GM18867 (cell line): ENCODE results near the gene AHR.

Experiments
- ATAC-seq: cut with Tn5 transposase; IDR thresholded peaks from one replicate; pipeline ENCODE4 v1.9.1; 2021; ENCODE audit warnings: mild to moderate bottlenecking, moderate library complexity; ENCODE audit not compliant: unreplicated experiment

Gene AHR

GRCh38 chr7:17298102-17298839 lies at the start of gene AHR:
Gene AHR (plus strand): TSS chr7:17298652. CDS start chr7:17299265, 613 bp downstream.
- ATAC-seq = peak; percentile 56

GRCh38 chr7:17253885-17254284 lies 44.6 kb upstream of the AHR start:
- ATAC-seq = no peak

GRCh38 chr7:17255926-17256325 lies 42.5 kb upstream of the AHR start:
- no peak for ATAC-seq

- no peak for ATAC-seq
These were observed 42.1 kb upstream of the AHR start for GRCh38 chr7:17256375-17256774.

DNA sequence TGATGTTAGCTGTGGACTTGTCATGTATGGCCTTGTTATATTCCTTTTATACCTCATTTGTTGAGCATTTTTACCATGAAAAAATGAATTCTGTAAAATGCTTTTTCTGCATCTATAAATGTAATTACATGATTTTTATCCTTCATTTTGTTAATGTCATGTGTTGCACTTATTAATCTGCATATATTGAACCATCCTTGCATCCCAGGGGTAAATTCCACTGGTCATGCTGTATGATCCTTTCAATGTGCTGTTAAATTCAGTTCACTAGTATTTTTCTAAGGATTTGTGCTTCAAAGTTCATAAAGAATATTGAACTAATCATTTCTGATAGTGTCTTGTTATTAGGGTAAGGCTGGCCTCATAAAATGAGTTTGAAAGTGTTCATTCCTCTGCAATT lies 31.9 kb upstream of the AHR start:
- no peak for ATAC-seq

- ATAC-seq = no peak
These were observed 28.9 kb upstream of the AHR start for GRCh38 chr7:17269341-17270221.

GRCh38 chr7:17274551-17275245 lies 23.8 kb upstream of the AHR start:
- no peak for ATAC-seq

GRCh38 chr7:17275749-17276671 lies 22.4 kb upstream of the AHR start:
- ATAC-seq = no peak

- no peak for ATAC-seq
These were observed 19.4 kb upstream of the AHR start for GRCh38 chr7:17279061-17279460.

DNA sequence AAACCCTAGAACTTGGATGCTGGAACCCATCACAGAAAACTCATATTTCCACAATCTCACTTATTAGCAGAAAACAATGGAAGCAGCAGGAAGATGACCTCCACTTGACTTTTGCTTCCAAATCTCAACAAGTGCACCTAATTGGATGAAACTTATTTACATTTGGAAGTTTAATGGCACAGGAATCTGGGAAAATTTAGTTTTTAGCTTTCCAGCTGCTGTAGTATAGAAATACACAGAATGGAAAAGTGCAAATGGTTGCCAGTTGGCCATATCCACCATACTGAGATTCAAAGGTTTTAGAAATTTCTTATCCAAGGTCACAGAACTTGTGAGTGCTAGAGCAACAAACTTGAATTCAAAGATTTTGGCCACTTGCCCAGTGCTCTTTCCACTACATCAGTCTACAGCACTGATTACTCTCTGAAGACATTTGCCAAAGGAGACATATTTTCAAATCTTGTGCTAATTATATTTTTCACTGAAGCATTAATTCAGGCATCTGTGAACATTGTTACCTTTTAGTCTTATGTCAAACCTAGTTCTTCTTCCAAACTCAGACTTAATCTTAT lies 9.3 kb upstream of the AHR start:
- no peak for ATAC-seq

DNA sequence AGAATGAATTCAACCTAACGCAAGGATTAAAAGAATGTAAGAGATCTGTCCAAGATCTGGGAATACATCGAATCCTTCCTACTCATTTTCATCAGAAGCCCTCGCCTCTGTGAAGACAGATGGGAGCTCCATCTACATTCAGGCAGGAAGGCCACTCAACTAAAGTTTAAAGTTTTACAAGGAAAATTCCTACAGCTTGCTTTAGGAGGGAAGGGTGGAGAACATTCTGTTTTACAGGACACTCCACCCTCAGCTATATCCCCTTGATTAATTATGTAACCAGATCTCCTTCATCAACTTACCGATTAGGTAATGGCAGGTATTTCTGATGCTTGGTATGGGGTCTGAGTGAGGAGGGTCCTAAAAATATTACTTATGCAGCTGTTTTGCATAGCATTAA lies 5.6 kb upstream of the AHR start:
- no peak for ATAC-seq

- no peak for ATAC-seq
These were observed 5.0 kb upstream of the AHR start for GRCh38 chr7:17293481-17293880.

DNA sequence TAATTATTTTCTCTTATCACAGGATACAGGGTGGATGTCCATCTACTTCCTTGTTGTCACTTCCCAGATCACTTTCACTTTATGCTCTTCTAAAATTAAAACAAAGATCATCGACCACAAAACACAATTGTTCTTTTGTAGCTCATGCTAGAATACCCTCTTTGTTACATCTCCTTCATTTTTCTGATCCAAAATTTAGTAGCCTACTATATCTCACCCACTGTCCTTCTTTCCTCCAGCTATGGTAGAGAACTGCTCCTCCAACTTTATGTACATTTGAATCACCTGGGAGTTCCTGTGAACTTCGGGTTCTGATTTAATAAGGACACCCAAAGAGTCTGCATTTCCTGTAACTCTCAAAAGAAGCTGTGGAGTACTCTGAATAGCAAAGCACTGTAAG lies 1.2 kb upstream of the AHR start:
- no peak for ATAC-seq

GRCh38 chr7:17298840-17299482 lies 509 bp downstream of the AHR start:
- peak; percentile 34 for ATAC-seq

GRCh38 chr7:17299483-17299991 lies 1.1 kb downstream of the AHR start:
- ATAC-seq = peak; percentile 2

DNA sequence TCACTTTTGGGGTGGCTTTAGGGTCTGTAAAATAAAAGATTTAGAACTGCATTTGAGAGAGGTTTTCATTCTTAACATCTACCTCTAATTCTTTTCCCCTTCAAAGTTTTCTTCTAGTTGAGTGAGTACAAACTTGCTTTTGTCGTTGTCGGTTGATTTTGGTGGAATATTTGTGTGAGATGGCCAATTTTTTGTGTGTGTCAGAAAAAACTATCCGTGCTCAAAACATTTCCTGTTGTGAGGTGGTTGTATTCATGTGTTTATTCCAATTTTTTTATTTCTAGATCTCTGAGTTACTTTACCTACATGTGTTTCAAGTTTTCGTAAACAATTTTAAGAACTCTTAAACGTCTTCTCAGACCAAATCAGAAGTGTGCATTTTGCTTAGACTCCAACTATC lies 1.6 kb downstream of the AHR start:
- no peak for ATAC-seq

GRCh38 chr7:17300437-17300836 lies 2.0 kb downstream of the AHR start:
- ATAC-seq = no peak

GRCh38 chr7:17301471-17302456 lies 3.3 kb downstream of the AHR start:
- ATAC-seq = no peak
